Choroid plexus epithelial cell (primary cell): ENCODE measurements around the gene PTPN13.
A peak's percentile ranks its signal among the peaks of the same experiment; 100 is the strongest.
"Not testable (repeated sequence)": the region's sequence is repeated elsewhere in the genome, so short reads cannot be mapped to it uniquely, and the experiment has no call there.

Experiments
- DNase-seq: peaks from one replicate; pipeline ENCODE4 v3.0.0-alpha.2; 2010; ENCODE audit warnings: low read depth
- H3K4me3 ChIP-seq: 2 replicates; pipeline ENCODE4 v1.5.1; 2011; ENCODE audit warnings: low read depth, mild to moderate bottlenecking, control low read depth, low read length, moderate library complexity
- TF ChIP-seq, protein P1 (sequence below): conservative IDR thresholded peaks from 2 replicates; pipeline ENCODE4 v1.5.1; 2011; ENCODE audit warnings: low read depth, mild to moderate bottlenecking, control low read depth, inconsistent platforms, low read length, moderate library complexity

The PTPN13 gene

DNA sequence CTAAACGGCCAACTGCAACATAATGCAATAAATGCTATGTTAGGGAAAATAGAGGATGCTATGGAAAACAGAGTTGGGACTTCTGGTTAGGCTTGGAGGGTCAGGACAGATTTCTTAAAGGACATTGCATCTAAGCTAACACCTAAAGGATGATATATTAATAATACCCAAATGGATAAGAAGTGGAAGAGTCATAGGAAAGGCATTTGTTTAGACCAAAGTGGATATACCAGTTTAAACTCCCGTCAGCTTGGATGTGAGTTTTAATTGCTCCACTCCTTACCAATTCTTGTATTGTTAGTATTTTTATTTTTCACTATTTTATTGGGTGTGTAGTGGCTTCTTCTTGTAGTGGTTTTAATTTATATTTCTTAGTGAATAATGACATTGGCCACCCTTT, 93.9 kb downstream of the PTPN13 start:
- no peak for DNase-seq
- TF ChIP-seq, protein P1, sequence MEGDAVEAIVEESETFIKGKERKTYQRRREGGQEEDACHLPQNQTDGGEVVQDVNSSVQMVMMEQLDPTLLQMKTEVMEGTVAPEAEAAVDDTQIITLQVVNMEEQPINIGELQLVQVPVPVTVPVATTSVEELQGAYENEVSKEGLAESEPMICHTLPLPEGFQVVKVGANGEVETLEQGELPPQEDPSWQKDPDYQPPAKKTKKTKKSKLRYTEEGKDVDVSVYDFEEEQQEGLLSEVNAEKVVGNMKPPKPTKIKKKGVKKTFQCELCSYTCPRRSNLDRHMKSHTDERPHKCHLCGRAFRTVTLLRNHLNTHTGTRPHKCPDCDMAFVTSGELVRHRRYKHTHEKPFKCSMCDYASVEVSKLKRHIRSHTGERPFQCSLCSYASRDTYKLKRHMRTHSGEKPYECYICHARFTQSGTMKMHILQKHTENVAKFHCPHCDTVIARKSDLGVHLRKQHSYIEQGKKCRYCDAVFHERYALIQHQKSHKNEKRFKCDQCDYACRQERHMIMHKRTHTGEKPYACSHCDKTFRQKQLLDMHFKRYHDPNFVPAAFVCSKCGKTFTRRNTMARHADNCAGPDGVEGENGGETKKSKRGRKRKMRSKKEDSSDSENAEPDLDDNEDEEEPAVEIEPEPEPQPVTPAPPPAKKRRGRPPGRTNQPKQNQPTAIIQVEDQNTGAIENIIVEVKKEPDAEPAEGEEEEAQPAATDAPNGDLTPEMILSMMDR = no peak
- H3K4me3 ChIP-seq = no peak overlapping the region

DNA sequence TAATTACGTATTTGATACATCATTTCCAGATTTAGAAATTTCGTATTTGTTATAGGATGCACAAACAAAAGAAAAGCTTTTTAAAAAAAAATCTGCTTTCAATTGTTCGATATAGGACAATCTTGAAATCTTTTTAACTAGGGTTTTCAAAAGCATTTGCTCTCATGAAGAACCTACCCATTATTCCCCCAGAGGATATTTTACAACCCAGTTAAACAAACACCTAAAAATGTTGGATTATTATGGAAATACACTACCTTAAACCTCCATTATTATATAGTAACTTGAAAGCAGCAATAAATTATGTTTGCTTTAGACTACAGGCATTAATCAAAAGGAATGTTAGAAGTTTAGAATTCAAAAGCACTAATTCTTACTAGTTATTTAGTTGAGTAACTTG, 110.5 kb downstream of the PTPN13 start:
- TF ChIP-seq, protein P1 = no peak
- no peak for DNase-seq
- H3K4me3 ChIP-seq = no peak overlapping the region

DNA sequence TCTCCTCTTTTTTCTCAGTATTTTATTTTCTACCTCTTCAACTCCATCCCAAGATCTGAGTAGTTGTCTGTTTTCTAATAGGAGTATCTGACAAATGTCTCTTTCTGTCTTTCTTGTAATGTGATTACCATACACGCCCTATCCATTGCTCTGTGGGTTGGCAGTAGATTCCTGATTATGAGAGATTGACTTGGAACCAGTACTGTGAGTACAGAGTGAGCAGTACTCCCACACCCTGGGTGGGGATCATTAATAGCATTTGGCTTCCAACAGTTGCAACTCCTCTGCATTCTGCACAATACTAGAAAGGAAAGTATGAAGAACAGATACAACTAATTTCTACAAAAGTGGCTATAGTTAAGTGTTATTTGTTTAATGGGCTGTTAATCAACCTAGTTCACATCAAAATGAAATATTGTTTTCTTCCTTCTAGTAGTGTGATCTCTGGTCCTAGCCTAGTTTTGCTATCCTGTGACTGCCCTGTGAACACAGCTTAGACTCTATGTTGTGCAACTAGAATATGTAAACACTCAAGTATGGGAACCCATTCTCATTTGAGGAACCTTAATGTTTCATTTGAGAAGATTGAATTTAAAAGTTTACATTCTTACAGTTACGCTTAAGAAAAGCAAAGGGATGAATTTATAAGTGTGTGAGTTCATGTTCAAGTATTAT, 112.9 kb downstream of the PTPN13 start:
- no peak overlapping the region for H3K4me3 ChIP-seq
- peak; percentile 19 for DNase-seq
- TF ChIP-seq, protein P1 = no peak

DNA sequence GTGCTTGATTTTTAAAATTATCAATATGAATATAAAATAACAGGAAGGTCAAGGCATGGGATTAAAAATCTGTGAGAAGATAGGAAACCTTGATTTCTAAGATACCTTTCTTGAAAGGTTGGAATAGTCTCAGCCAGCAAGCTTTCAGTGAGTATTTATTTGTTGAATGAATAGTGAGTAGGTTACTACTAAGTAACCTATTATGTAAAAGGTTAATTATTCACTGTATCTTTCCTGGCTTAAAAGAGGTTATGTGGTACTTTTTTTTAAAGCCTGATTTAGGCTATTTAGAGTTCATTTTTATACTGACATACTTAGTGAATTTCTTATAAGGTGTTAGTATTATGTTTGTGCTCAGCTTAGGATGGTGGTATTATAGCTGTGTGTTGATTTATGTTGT, 123.5 kb downstream of the PTPN13 start:
- DNase-seq = no peak
- TF ChIP-seq, protein P1 = no peak
- no peak overlapping the region for H3K4me3 ChIP-seq

DNA sequence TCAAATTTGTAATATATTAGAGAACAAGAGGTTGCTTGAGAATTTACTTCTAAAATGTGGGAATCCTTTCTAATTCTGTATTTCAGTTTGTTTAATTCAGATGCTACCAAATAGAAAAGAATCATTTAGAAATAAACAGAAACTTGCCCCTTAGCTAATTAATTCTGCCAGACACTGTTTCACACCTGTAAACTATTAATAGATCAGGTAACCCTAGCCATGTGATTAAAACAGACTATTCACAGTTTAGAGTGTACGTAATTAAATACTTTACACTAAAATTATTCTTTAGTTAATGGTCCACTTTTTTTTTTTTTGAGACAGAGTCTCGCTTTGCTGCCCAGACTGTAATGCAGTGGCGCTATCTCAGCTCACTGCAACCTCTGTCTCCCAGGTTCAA, 124.0 kb downstream of the PTPN13 start:
- TF ChIP-seq, protein P1 = no peak
- H3K4me3 ChIP-seq = no peak overlapping the region
- DNase-seq = no peak

DNA sequence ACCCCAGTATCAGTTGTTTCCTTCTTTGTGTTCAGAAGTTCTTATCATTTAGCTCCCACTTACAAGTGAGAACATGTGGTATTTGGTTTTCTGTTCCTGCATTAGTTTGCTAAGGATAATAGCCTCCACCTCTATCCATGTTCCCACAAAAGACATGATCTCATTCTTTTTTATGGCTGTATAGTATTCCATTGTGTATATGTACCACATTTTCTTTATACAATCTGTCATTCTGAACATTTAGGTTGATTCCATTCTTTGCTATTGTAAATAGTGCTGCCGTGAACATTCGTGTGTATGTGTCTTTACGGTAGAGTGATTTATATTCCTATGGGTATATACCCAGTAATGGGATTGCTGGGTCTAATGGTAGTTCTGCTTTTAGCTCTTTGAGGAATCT, 125.0 kb downstream of the PTPN13 start:
- not testable (repeated sequence) for H3K4me3 ChIP-seq, DNase-seq

DNA sequence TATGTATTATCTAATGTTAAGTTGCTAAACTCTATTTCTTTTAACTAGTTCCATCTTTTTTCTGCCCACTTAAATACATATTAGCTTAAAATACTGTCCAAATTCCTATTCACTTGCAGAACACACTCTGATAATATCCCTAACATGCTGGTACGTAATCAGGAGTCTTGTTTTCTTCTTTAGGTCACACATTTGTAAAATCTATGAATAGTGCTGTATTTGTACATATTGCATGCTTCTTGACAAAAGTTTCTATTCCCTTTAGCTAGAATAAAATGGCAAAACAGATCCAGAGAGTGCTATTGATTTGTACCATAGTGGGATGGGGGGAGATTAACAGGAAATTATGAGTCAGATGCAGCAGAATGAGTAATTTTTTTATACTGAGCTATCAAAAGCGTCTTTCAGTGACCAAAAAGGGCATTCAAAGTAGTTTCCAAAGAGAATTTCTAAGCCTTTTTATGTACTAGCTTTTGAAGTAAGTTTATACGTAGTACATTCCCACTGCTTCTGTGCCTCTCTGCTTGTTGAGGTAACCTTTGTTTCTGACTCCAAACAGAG, 126.5 kb downstream of the PTPN13 start:
- H3K4me3 ChIP-seq = no peak overlapping the region
- TF ChIP-seq, protein P1 = no peak
- DNase-seq = peak; percentile 36
